Psoas muscle (tissue), 8 donors: ENCODE results near the gene COL5A1. TPM values are rescaled to one million over a fixed set of nuclear protein-coding genes. Genes with fewer than 3 reads are reported as not detected.

Source experiments
- ATAC-seq, 4 donors: fragments of 200-7000 bp; cut with Tn5 transposase; one replicate each; pipeline ENCODE4 v1.9.1; 2020; ENCODE audit warnings: moderate library complexity in 3 of 4, mild to moderate bottlenecking in 2 of 4
- DNase-seq, 2 donors: peaks; one replicate each; pipeline ENCODE4 v3.0.0-alpha.2; 2020
- H3K27ac ChIP-seq: fragments of 200-600 bp; one replicate; pipeline ENCODE4 v1.8.0; 2022
- H3K27me3 ChIP-seq, 3 donors: fragments of 200-600 bp in 1 of 3; one replicate each; pipeline versions ENCODE4 v1.6.1 to v1.8.0; 2013 to 2022; ENCODE audit warnings: low read length in 2 of 3, mild to moderate bottlenecking in 2 of 3, moderate library complexity in 1 of 3; ENCODE audit not compliant: insufficient read depth in 3 of 3
- H3K36me3 ChIP-seq, 2 donors: fragments of 200-600 bp in 1 of 2; one replicate each; pipeline versions ENCODE4 v1.6.1 to v1.8.0; 2013 to 2022; ENCODE audit warnings: low read depth in 1 of 2, mild to moderate bottlenecking in 1 of 2, moderate library complexity in 1 of 2; ENCODE audit not compliant: insufficient read depth in 1 of 2
- H3K4me1 ChIP-seq: fragments of 200-600 bp; one replicate; pipeline ENCODE4 v1.8.0; 2022
- H3K4me3 ChIP-seq: fragments of 200-600 bp; one replicate; pipeline ENCODE4 v1.8.0; 2022; ENCODE audit warnings: mild to moderate bottlenecking
- H3K9me3 ChIP-seq: fragments of 200-600 bp; one replicate; pipeline ENCODE4 v1.8.0; 2022
- CTCF ChIP-seq: fragments of 200-600 bp; IDR thresholded peaks from one replicate; pipeline ENCODE4 v1.8.0; 2022; ENCODE audit warnings: antibody characterized with exemption
- WGBS, 3 donors: extraction: QIAGEN DNeasy Blood & Tissue Kit; methylation state at CpG; one replicate each; pipeline versions ENCODE4 v1.1.6 to v1.1.7; 2013; 5-methylcytosine and 5-hydroxymethylcytosine counted together
- intact Hi-C, 2 donors: fragments of 100-400 bp; cut with DNase I; formaldehyde crosslinking; loops; one replicate each; pipeline versions ENCODE4 v1.11.0 to v1.14.2; 2022
- polyA plus RNA-seq, 3 donors: library from polyadenylated mRNA; stranded (reverse); fragments of 200-250 nt; gene quantifications; one replicate each; pipeline ENCODE4 v1.2.3, GENCODE V29; 2013
- total RNA-seq, 4 donors: library from RNA; stranded (reverse); fragmentation: NEBNext Ultra II Directional in 2 of 4; extraction: Animal tissue kit (Norgen Biotek cat#: 25700) in 2 of 4; gene quantifications; one replicate each; pipeline versions ENCODE4 v1.2.1 to v1.2.4, GENCODE V29; 2021 to 2023
- donor health status: healthy with polysubstance abuse.
- donor health status: DM: no; HTN: no; CAD: no; lungs with moderate emphysema.
- donor health status: Bipolar disorder and iron deficiency.
- donor health status: healthy.
- donor health status: DM: yes; HTN: yes; CAD: no.
- donor health status: DM: no; HTN: no; CAD: no.
- donor health status: DM: no; HTN: no; CAD: no.
- donor health status: DM: yes; HTN: yes; CAD: no.

The COL5A1 gene
- total and polyA plus RNA-seq, 7 donors: 1.7 to 11.3 (median 3.4) TPM

GRCh38 chr9:134814598-134815215, 173.1 kb downstream of the COL5A1 start:
- H3K4me3 ChIP-seq: no peak overlapping the region
- H3K4me1 ChIP-seq: no peaks in the 10 kb centered on the region
- peaks cover 0 to 7% (median 2%) of the 10 kb centered on the region in 3 donors for H3K27me3 ChIP-seq
- peaks cover 0 to 9% of the 10 kb centered on the region in 2 donors for H3K36me3 ChIP-seq
- ATAC-seq (no peak), DNase-seq (no peak)
- H3K9me3 ChIP-seq: no peaks in the 10 kb centered on the region
- intact Hi-C loops: no loop called here
- WGBS, 3 donors: 85 to 87% (median 86%) methylated on average over 16 of the region's 16 CpGs
- H3K27ac ChIP-seq: no peak overlapping the region
- no peak for TF ChIP-seq CTCF

GRCh38 chr9:134815435-134816214, 174.0 kb downstream of the COL5A1 start:
- Histone ChIP-seq H3K4me1 (no peaks in the 10 kb centered on the region), H3K27me3 (peaks cover 0 to 8% (median 2%) of the 10 kb centered on the region in 3 donors), H3K4me3 (no peak overlapping the region), H3K36me3 (peaks cover 0 to 9% of the 10 kb centered on the region in 2 donors), H3K9me3 (no peaks in the 10 kb centered on the region), H3K27ac (no peak overlapping the region)
- TF ChIP-seq CTCF: no peak
- ATAC-seq (no peak), DNase-seq (no peak)
- 77 to 84% (median 78%) methylated on average over 16 of the region's 16 CpGs for WGBS, 3 donors
- intact Hi-C loops: no loop called here

GRCh38 chr9:134816264-134816663, 174.7 kb downstream of the COL5A1 start:
- Histone ChIP-seq H3K4me3 (no peak overlapping the region), H3K36me3 (peaks cover 0 to 5% of the 10 kb centered on the region in 2 donors), H3K27ac (no peak overlapping the region), H3K4me1 (no peaks in the 10 kb centered on the region), H3K9me3 (no peaks in the 10 kb centered on the region), H3K27me3 (peaks cover 0 to 14% (median 2%) of the 10 kb centered on the region in 3 donors)
- DNase-seq: no peak
- TF ChIP-seq CTCF: no peak
- intact Hi-C loops: no loop called here
- ATAC-seq: no peak
- WGBS, 3 donors: 89 to 92% (median 92%) methylated on average over 16 of the region's 16 CpGs

DNA sequence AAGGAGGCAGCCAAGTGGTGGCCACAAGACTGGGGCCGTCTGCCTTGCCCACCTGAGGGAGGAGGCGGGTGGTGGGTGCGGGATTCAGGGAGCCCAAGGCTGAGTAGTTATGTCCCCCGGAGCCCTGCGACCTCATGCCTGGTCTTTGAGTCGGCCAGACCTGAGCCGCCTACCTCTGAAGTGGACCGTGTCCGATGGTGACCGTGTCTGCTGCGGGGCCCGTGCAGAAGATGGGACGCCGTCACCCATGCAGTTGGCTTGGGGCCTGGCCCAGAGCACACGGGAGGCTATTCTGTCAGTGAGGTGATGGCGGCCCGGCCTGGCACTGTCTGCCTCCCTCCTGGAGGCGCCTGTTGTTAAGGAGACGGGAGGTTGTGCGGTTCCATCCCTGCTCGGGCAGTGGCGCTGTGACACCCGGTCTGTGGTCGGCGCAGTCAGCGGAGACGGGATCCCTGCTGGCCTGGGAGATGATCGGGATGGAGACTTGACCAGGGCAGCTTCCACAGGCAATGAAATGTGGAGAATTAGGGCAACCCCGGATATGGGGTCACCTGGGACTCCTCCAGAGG, 176.5 kb downstream of the COL5A1 start:
- Histone ChIP-seq H3K27ac (no peak overlapping the region), H3K9me3 (no peaks in the 10 kb centered on the region), H3K36me3 (peaks cover 0 to 4% of the 10 kb centered on the region in 2 donors), H3K27me3 (peaks cover 0 to 14% (median 2%) of the 10 kb centered on the region in 3 donors), H3K4me1 (no peaks in the 10 kb centered on the region), H3K4me3 (no peak overlapping the region)
- TF ChIP-seq CTCF: no peak
- 88 to 95% (median 89%) methylated on average over 27 to 29 of the region's 29 CpGs for WGBS, 3 donors
- ATAC-seq (no peak), DNase-seq (no peak)
- intact Hi-C loops: no loop called here
